HG03045 (cell line): Measurements from ENCODE around the gene MGRN1.

Source experiments
- ATAC-seq: cut with Tn5 transposase; IDR thresholded peaks from one replicate; pipeline ENCODE4 v1.9.1; 2021; ENCODE audit warnings: mild to moderate bottlenecking, moderate library complexity; ENCODE audit not compliant: unreplicated experiment

Gene MGRN1

DNA sequence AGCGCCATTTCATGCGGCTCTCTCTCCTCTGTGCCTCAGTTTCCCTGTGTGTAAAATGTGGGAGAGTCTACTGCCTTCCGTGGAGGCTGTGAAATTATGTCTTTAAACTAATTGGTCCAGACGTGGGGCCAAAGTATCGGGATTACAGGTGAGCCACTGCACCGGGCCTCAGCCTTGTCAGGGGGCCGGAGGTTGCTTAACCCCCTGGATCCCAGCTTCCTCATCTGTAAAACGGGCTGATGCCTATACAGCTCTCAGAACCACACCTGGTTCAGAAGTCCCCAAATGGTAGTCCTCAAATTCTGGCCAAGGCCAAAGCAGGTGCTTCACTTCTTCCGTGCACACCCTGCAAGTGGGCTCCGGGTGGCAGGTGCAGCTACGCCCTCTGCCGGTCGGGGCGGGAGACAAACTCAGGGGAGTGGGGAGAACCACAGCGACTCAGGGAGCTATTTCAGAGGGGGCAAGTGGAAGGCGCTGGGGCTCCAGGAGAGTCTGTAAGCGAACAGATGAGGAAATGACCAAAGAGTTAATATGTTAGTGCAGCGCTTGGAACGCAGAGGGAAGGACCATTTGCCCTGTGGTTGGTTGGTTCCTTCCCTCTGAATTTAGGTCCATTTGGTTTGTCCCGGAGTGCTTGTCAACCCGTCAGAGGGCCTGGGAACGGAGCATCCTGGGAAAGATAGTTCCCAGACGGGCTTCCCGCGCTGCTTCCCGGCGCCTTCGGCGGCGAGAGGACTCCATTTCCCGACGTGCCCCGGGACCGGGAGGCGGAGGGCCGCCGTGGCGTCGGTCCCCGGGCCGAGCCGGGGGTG, at the start of gene MGRN1:
TSS of gene MGRN1 (plus strand) at position 812 of the 812 bp plus-strand sequence. CDS start 135 bp downstream, outside the sequence.
- peak; percentile 74 for ATAC-seq

DNA sequence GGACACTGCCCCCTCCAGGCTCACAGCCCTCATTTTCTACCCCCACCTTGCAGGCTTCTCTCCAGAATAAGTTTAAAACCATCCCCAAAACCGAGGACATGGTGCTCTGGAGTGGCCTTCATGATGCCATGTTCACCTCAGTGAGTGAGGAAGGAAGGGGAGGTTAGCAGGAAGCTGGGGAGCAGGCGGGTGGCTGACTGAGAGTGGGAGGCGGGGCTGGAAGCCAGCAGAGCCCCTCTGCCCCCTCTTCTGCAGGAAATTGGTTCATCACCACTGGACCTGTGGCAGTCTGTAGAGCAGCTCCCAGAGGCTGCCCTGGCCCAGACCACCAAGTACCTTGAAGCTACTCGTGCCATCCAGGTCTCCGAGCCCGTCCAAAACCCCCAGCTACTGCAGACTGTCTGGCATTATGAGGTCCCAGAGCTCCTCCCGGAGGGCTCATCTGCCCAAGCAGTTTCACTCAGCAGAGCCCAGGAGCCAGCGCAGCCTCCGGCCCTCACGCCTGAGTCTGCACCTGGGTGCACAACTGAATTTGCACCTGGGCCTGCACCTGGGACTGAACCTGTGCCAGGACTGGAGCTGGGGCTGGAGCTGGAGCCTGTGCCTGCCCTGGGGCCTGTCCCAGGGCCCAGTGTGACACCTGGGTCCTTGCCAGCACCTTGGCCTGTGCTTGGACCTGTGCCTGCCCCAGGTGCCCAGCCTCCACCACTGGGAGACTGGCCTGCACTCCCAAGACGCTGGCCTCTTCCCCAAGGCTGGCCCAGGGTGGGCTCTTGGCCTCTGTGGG, 49.5 kb upstream of the MGRN1 start:
- no peak for ATAC-seq

DNA sequence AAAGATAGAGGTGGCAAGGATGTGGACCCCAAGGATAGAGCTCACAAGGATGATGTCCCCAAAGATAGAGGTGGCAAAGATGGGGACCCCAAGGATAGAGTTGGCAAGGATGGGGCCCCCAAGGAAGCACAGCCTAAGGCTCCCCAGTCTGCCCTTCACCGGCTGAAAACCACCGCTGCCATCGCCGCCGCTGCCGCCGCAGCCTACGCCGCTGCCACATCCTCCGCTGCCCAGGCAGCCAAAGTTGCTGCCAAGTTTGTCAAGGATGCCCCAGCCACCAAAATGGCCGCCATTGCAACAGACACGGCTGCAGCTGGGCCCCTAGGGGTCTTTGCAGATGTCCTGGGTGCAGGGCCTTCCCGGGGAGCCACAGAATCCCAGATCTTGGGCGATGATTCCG, 48.6 kb upstream of the MGRN1 start:
- ATAC-seq: no peak

DNA sequence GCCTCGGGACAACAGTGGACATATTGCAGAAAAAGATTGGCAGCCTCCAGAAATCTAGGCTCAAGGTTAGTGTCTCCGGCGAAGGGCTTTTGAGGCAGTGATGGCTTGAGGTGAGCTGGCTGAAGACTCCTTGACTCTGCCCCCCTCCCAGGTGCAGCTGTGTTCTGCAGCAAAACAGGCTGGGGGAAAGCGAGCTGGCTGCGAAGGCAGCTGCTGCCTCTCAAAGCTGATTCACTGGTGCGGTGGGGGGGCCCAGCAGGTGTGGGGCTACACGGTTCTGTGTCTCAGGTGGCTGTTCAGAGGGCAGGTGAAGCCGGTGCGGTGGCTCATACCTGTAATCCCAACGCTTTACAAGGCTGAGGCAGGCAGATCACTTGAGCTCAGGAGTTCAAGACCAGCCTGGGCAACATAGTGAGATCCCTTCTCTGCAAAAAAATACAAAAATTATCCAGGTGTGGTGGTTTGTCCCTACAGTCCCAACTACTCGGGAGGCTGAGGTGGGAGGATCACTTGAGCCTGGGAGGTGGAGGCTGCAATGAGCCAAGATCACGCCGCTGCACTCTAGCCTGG, 45.6 kb upstream of the MGRN1 start:
- no peak for ATAC-seq

DNA sequence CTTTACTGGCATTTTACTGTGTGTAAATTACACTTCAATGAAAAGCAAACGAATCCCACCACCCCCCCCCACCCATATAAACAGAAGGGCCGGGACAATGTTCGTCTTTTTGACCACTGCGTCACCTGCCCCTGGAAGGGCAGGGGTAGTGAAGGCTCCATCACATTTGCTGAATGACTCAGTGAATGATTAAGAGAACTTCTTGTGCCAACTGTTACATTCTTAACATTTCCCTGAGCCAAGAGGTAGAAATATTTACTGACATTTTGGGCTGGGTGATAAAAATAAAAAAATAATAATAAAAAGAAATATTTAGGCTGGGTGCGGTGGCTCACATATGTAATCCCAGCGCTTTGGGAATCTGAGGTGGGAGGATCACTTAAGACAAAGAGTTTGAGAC, 44.4 kb upstream of the MGRN1 start:
- ATAC-seq: no peak

DNA sequence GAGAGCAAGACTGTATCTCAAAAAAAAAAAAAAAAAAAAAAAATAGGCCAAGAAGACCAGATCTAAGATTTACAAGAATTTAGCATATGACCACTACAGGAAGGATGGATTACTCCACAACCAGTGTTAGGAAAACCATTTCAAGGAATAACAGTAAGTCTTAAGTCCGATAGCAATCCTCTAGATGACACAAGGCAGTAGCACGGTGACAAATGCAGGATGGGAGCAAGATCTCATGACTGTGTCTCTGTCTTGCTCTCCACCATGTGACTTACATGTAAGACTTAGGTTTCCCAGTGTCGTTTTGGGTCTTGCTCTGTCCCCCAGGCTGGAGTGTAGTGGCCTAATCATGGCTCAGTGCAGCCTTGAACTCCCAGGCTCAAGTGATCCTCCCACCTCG, 40.7 kb upstream of the MGRN1 start:
- no peak for ATAC-seq

DNA sequence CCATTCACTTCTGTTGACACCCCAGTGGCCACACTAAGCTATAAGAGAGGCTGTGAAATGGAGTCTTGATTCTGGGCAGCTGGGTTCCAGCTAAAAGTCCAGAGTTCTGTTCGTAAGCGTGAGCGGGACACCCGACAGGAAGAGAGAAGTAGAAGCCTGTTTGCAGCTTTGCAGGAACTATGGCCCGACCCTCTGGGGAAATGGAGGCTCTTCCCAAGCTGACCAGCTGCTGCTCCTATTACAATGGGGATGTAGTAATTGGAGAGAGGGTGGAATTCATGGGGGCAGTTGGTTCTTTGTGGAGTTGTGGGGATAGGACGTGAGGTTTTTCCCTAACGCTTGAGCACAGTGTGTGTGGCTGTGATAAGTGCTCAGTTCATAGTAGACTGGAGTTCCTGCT, 38.3 kb upstream of the MGRN1 start:
- no peak for ATAC-seq

DNA sequence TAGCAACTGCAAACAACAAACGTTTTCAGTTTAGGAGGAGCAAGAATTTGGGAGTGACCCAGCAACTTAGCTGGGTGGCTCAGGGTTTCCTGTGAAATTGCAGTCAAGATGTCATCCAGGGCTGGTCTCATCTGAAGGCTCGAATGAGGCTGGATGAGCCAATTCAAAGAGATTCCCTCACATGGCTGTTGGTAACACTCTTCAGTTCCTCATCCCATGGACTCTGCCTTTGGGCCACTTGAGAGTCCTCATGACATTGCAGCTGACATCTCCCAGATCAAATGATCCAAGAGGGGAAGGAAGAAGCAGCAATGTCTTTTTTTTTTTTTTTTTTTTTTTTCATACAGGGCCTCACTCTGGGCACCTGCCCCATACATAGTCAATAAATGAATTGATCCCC, 36.2 kb upstream of the MGRN1 start:
- ATAC-seq: no peak

DNA sequence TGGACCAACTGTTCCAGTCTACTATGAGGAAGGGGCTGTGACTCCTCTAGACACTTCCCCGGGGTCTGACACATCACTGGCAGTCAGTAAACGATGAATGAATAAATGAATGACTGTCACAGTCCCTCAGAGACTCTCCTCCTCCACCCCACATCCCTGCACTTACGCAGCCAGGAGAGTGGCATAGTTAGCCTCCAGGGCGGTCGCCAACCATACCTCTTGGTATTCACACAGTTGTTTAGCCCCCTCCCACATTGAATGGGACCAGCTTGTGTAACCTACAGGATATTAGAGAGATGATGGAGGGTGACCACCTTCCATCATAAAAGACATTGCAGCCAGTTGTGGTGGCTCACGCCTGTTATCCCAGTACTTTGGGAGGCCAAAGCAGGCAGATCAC, 35.7 kb upstream of the MGRN1 start:
- no peak for ATAC-seq

DNA sequence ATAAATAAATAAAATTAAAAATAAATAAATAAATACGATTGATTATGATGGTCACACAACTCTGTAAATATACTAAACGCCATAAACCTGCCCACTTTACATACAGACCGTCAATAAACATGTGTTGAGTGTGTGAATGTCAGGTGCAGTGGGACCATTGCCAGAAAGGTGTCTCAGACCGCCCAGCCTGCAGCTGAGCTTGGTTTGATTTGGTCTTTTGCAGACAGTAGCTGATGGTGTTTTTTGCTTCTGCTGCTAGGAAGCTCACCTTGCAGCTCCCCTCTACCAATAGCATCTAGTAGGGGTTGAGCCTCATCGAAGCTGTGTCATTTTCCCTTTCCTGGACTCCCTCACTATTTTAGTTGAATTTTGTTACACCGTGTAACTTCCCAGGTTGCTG, 33.4 kb upstream of the MGRN1 start:
- ATAC-seq: no peak

DNA sequence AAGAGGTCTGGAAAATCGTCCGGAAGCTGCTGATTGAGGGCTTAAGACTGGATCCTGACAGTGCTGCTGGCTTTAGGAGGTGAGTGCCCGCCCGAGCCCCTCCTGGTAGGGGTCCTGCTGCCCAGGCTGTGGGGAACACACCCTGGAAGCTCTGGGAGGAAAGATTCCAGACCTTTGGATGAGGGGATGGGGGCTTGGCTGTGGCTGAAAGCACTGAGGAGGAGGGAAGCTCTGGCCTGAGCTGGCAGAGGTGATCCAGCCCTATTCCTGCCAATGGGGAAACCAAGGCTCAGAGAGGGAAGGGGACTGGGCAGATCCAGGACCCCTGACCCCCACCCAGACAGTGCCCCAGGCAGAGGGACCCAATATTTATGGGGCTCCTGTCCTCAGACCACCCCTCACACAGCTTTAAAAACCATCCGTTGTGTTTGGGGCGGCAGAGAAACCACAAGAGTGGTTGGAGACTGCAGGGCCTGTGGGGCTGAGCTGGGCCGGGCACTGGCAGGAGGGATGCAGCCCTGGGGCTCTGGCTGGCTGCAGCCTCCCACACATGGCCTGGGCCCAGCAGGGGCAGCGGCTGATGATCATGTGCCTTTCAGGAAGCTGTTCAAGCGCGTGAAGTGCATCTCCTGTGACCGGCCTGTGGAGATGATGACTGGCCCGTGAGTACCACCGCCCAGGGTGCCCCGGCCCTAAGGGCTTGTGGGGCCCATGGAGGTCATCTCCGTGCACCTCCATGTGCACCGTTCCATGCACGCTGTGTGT, 32.7 kb upstream of the MGRN1 start:
- ATAC-seq: no peak

DNA sequence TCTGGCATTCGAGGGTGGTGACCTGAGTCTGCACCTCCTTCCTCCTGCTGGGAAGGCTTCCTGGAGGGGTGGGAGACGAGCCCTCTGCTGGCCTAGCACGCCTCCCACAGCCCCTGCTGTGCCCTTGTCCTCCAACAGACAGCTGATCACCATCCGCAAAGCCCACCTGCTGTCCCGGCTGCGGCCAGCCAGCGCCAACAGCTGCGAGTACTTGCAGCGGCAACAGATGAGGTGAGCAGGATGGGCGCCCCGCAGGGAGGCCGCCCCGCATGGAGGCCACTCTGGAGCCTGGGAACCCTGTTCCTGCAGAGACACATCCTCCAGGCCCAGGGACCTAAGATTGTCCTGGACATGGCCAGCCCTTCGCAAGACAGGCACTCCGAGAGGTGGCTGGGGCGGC, 31.5 kb upstream of the MGRN1 start:
- ATAC-seq: no peak

DNA sequence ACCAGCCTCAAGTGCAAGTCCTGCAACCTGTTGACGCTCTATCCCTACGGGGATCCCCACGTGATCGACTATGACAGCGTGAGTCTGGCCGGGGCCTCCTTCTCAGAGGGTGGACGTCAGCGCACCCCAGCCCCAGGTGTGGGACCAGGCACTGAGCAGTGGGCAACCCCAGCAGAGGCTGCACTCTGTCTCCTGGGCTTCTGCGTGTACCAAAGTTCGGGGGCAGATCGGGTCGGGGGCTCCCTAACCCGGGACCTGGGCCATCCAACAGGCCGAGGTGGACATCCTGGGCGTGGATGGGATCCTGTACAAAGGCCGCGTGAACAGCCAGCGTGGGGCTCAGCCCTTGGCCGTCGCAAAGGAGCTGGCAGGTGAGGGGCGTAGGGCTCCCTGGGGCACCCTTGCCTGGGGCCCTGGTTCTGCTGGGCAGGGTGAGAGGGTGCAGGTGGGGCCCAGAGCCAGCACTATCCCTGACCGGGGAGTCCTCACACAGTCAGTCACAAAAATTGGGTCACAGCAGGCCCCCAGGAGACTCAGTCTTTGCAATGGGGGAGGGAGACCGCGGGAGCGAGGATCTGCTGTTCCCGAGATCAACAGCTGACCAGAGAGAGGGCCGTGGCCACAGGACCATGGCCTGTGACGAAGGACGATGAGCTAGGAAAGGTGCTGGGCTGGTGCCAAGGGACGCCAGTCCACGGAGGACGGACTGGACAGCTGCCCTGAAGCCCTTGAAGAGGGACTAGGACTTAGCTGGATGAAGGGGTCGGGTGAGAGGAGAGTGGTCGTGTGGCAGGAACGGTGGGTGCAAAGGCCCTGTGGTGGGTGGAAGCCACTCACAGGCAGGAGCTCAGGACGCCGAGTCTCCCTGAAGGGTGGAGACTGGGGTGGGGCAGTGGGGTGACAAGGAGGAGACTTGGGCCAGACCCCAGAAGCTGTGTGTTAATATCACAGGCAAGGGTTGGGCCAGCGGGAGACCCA, 29.9 kb upstream of the MGRN1 start:
- no peak for ATAC-seq

DNA sequence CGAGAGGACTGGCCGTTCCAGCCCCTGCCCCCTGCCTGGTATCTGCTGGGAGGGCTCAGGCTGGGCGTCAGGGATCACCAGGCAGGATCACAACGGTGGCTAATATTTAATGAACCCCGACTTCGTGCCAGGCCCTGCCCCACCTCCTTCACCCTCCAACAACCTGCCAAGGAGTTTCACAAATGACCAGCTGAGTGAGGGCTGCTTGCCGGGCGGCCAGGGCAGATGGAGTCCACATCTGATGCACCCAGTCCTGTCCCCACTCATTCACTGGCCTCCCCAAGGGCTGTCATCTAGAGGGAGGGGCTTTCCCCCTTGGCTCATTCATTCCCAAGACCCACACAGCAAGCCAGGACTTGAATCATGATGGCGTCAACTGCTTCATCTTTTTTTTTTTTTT, 27.5 kb upstream of the MGRN1 start:
- no peak for ATAC-seq

DNA sequence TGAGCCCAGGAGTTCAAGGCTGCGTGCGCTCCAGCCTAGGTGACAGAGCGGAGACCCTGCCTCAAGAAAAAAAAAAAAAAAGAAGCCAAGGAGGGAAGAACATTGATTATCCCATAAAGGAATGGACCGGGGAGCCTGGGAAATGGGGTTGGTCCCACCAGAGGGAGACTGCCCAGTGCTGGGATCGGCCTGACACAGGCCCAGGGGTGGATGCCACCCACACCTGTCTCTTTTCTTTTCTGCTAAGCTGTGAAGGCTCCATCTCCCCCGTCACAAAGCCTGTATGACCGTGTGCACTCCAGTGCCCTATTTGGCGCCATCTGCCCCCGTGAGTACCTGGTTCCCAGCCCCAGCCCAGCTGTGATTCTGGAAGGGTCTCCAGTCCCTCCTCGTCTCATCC, 25.6 kb upstream of the MGRN1 start:
- ATAC-seq: no peak

DNA sequence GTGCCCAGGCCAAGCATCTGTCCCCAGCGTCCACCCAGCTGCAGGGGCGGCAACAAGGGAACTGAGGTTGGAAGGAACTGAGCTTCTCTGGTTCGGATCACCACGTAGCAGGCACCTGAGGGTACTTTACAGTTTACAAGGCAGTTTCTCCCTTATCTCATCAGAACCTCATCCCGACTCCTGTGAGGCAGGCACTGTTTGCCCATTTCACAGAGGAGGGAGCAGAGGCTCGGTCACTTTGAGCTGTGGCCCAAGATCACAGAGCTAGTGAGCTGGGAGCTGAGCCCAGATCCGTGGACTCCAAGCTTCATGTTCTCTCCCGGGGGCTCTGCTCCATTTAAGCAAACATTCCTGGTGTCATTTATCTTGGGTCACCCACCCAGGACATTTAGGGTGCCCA, 25.1 kb upstream of the MGRN1 start:
- ATAC-seq: no peak

DNA sequence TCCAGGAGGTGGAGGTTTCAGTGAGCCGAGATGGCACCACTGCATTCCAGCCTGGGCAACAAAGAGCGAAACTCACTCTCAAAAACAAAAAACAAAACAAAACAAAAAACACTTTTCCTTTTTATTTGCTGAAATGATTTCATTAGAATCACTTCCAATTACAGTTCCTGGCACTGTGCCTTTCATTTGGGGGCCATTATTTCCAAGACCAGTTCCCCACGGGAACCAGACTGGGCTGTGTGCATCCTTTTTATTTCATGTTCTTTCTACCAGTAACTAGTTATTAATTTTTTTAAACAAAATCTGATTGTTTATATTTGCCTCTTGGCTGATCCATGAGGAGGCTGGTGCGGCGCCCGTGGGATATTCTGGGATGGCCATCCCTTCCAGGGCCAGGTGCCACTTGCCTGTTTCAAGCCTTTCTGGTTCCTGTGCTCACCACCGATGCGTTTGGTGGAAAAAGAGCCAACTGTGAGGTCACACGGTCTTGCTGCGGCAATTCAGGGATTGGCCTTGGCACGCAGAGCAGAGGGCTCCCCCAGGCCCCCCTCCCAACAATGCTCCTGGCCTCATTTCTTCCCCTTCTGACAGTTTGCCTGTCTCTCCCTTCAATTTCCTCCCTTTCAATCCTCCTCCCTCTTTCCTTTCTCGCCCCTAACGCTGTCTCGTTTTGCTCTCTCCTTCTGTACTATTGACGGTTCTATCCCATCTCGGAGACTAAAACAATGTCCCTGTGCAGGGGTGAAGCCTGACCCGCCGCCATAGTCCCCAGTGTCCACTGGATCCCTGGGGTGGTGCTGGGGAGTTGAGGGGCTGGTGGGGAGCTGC, 23.4 kb upstream of the MGRN1 start:
- no peak for ATAC-seq

DNA sequence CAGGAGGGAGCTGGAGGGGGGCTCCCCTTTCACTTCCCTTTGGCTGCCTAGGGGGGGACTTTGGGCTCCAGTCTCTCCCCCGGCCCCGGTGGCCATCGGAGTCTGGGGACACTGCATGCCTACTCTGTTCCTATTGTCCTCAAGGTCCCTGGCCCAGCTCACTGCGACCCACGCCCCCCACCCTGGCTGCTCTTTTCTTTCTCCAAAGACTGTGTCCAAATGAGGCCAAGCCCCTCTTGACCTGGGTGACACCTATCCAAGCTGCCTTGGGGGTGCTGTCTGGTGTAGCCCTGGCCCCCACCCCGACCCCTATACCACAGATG, 22.8 kb upstream of the MGRN1 start:
- no peak for ATAC-seq

DNA sequence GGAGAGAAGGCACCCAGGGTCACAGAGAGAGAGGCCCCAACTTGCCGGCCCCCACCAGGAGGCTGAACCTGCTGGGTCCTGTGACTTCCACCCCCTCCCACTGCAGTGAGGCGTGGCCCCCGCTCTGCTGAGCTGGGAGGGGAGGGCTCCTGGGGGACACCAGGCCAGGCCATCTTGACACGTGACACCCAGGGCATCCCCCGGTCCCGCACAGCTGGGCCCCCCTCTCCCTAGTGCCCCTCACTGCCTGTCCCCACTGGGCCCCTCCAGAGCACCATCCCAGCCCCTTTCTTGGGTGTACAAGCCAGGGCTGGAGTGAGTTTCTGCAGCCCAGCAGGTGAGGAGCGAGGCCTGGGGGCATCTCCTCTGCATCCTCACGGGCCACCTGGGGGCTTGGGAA, 22.3 kb upstream of the MGRN1 start:
- ATAC-seq: no peak
